Activated naive CD8-positive, alpha-beta T cell treated with anti-CD3 and anti-CD28 coated beads for 36 hours (primary cell): ENCODE measurements around the gene SEZ6L. TPM values are rescaled to one million over a fixed set of nuclear protein-coding genes. Genes with fewer than 3 reads are reported as not detected.
A peak's percentile ranks its signal among the peaks of the same experiment; 100 is the strongest.

Source experiments
- DNase-seq: peaks from one replicate; pipeline ENCODE4 v3.0.0; 2021
- H3K27ac Mint-ChIP-seq: one replicate; pipeline ENCODE4 v1.8.0; 2022; ENCODE audit warnings: mild to moderate bottlenecking, moderate library complexity, mixed read lengths
- H3K27me3 Mint-ChIP-seq: one replicate; pipeline ENCODE4 v1.8.0; 2022; ENCODE audit warnings: mild to moderate bottlenecking, mixed read lengths
- H3K36me3 Mint-ChIP-seq: one replicate; pipeline ENCODE4 v1.8.0; 2021; ENCODE audit warnings: mild to moderate bottlenecking, mixed read lengths
- H3K4me1 Mint-ChIP-seq: one replicate; pipeline ENCODE4 v1.8.0; 2021; ENCODE audit warnings: mixed read lengths
- H3K4me3 Mint-ChIP-seq: one replicate; pipeline ENCODE4 v1.8.0; 2022; ENCODE audit warnings: mild to moderate bottlenecking, moderate library complexity, mixed read lengths
- H3K9me3 Mint-ChIP-seq: one replicate; pipeline ENCODE4 v1.8.0; 2022; ENCODE audit warnings: mixed read lengths
- total RNA-seq, 2 experiments: library from RNA; stranded (reverse); gene quantifications; one replicate each; pipeline ENCODE4 v1.2.3, GENCODE V29; 2021

SEZ6L gene
- total RNA-seq, 2 experiments from 2014 or later = not detected

DNA sequence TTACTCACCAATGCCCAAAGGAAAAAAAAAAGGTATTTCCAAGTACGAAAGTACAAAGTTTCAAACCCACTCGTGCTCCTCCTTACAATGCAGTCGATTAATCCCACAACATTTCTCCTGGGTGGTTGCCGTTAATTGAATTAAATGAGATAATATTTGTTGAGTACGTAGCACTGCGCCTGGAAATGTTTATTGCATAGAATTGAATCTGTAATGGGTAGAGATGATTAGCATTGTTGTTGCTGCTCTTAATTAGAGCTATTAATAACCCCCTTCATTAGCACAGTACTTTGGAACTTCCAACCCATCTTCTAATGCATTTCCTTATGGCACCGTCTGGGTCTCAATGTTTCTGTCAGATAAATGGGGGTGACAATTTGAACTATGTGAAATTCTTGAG lies 77.3 kb downstream of the SEZ6L start:
- peaks cover 9% of the 10 kb centered on the region for H3K27me3 Mint-ChIP-seq
- no peak overlapping the region for H3K4me3 Mint-ChIP-seq
- H3K27ac Mint-ChIP-seq = no peak overlapping the region
- DNase-seq = no peak
- H3K9me3 Mint-ChIP-seq = no peaks in the 10 kb centered on the region
- H3K4me1 Mint-ChIP-seq = no peaks in the 10 kb centered on the region
- H3K36me3 Mint-ChIP-seq = no peaks in the 10 kb centered on the region

DNA sequence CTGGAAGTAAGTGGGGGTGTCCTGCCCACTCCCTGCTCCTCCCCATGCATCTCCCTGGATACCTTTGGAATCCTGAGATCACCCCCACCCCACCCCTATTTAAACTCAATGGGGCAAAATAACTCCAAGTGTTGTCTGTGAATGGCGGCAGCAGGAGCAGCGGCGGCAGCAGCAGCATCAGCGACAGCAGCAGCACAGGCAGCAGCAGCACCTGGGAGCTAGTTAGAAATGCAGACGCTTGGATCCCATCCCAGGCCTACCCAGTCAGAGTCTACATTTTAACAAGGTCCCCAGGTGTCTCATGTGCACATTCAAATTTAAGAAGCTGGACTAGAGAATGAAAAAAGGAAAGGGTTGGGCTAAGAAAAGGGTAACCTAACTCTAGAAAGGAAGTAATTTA lies 82.6 kb downstream of the SEZ6L start:
- no peak overlapping the region for H3K27ac Mint-ChIP-seq
- no peaks in the 10 kb centered on the region for H3K9me3 Mint-ChIP-seq
- H3K4me3 Mint-ChIP-seq = no peak overlapping the region
- no peaks in the 10 kb centered on the region for H3K4me1 Mint-ChIP-seq
- DNase-seq = no peak
- H3K27me3 Mint-ChIP-seq = peaks cover 20% of the 10 kb centered on the region
- no peaks in the 10 kb centered on the region for H3K36me3 Mint-ChIP-seq

DNA sequence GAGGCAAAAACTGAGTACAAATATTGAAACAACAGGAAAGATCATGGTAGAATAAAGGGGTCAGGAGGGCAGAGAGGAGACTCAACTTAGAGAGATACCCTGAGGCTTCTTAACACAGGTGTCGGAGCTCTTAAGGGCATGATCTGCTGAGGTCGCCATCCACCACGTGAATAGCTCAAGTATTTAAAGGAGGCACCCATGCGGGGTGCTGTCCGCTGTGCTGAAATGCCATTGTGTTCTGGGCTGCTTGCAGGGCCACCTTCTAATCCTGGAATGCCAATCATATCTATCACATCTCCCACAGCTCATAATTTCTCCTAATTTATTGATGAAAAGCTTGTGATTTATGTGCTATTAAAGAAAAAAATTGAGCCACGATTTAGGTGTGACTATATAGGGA lies 90.2 kb downstream of the SEZ6L start:
- Mint-ChIP-seq H3K36me3 (no peaks in the 10 kb centered on the region), H3K4me1 (no peaks in the 10 kb centered on the region), H3K9me3 (no peaks in the 10 kb centered on the region), H3K27me3 (peaks cover 22% of the 10 kb centered on the region), H3K27ac (no peak overlapping the region), H3K4me3 (no peak overlapping the region)
- DNase-seq = peak; percentile 9

DNA sequence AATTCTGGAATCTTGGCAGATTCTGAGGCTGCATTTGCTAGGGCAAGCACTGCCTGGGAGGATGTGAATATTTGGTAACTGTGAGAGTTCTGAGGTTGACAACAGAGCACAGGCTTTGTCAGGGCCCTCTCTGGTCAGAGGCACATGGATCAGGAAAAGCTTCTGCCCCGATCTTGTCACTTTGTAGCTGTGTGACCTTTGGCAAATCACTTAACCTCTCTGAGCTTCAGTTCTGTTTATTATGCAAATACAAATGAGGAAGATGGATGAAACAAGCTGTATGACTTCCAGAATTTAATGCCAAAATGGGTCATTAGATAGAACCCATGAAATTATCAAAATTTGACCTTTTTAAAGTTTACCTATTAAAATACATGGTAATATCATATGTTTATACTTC lies 94.9 kb downstream of the SEZ6L start:
- Mint-ChIP-seq H3K4me1 (no peaks in the 10 kb centered on the region), H3K36me3 (no peaks in the 10 kb centered on the region), H3K27ac (no peak overlapping the region), H3K4me3 (no peak overlapping the region), H3K27me3 (peaks cover 20% of the 10 kb centered on the region), H3K9me3 (no peaks in the 10 kb centered on the region)
- DNase-seq = no peak

DNA sequence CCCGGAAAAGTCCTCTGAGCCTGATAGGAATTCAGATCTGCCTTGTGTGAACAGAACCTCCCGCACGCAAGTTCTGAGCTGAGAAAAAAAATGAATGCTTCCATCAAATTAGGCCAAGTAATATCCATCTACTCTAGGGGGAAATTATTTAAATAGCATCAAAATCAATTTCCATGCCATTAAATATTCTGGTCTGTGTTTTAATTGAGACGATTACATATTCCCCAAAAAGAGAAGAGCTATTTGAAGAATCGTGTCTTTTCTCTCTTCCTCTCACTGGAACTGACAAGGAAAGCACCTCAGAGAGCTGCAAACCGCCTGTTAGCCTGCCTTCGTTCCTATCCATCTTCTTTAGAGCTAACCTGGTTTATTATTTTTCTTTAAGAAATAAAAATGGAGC lies 96.0 kb downstream of the SEZ6L start:
- Mint-ChIP-seq H3K27me3 (peaks cover 21% of the 10 kb centered on the region), H3K4me1 (no peaks in the 10 kb centered on the region), H3K4me3 (no peak overlapping the region), H3K9me3 (no peaks in the 10 kb centered on the region), H3K36me3 (no peaks in the 10 kb centered on the region), H3K27ac (no peak overlapping the region)
- DNase-seq = no peak

DNA sequence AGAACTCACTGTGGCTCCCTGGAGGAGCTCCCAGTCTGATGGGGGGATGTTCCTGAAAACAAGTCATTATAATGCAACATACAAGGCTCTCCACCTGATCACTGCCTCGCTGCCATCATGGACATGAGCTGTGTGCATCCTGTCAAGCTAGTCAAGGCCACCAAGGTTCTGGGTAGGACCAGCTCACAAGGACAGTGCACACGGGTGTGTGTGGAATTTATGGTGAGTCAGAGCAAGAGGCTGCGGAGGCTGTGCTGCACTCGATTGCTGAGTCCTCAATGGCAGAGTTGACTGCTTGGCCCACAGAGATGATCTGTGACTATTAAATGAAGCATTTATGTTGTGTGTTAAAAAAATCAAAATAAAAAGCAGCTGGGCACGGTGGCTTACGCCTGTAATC lies 96.6 kb downstream of the SEZ6L start:
- Mint-ChIP-seq H3K4me1 (no peaks in the 10 kb centered on the region), H3K9me3 (no peaks in the 10 kb centered on the region), H3K4me3 (no peak overlapping the region), H3K27ac (no peak overlapping the region), H3K36me3 (no peaks in the 10 kb centered on the region), H3K27me3 (peaks cover 21% of the 10 kb centered on the region)
- DNase-seq = no peak

DNA sequence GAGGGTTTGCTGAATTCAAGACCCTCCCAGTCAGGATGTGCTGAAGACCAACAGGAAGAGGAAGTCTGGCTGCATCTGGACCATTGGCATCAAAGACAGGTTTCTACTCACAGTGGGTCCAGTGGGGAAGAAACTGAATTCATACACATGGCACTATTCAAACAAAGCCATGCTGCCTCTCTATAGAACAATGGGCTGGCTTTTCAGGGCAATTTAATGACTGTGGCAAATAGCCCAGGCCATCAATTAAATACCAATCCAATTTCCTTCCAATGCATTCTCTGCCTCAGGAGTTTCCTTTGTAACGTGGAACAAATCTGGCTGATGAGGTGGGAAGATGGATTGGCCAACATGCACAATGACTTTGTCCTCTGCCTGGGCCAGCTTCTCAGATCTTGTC lies 98.6 kb downstream of the SEZ6L start:
- Mint-ChIP-seq H3K27ac (no peak overlapping the region), H3K36me3 (no peaks in the 10 kb centered on the region), H3K4me3 (no peak overlapping the region), H3K4me1 (no peaks in the 10 kb centered on the region), H3K27me3 (peaks cover 13% of the 10 kb centered on the region), H3K9me3 (no peaks in the 10 kb centered on the region)
- no peak for DNase-seq

DNA sequence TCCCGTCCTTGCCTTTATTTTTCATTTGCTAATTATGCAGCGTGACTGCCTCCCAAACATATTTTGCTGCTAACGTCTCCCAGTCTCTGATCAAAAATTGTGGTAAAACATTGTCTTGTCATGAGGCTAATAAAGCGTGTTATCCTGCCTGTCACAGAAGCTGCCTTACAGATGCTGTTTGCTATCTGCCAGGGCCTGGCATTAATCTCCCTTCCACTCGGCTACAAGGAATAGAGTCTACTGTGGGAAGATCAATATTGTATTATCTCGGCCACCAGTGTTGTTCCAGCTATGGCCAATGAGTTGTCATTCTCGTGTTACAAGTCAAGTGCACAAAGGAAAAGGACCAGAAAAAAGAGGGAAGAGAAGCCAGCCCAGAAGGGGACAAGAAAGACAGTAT lies 100.3 kb downstream of the SEZ6L start:
- Mint-ChIP-seq H3K4me3 (no peak overlapping the region), H3K36me3 (no peaks in the 10 kb centered on the region), H3K9me3 (no peaks in the 10 kb centered on the region), H3K27ac (no peak overlapping the region), H3K4me1 (no peaks in the 10 kb centered on the region), H3K27me3 (peaks cover 9% of the 10 kb centered on the region)
- DNase-seq = no peak

DNA sequence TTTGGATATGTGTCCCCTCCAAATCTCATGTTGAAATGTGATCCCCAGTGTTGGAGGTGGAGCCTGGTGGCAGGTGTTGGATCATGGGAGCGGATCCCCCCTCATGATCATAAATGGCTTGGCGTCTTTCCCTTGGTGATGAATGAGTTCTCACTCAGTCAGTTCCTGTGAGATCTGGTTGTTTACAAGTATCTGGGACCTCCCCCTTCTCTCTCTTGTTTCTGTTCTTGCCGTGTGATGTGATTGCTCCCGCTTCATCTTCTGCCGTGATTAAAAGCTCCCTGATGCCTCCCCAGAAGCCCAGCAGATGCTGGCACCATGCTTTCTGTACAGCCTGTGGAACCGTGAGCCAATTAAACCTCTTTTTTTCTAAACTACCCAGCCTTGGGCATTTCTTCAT lies 102.2 kb downstream of the SEZ6L start:
- no peaks in the 10 kb centered on the region for H3K4me1 Mint-ChIP-seq
- peaks cover 3% of the 10 kb centered on the region for H3K27me3 Mint-ChIP-seq
- H3K27ac Mint-ChIP-seq = no peak overlapping the region
- no peak overlapping the region for H3K4me3 Mint-ChIP-seq
- H3K9me3 Mint-ChIP-seq = no peaks in the 10 kb centered on the region
- H3K36me3 Mint-ChIP-seq = no peaks in the 10 kb centered on the region
- no peak for DNase-seq

DNA sequence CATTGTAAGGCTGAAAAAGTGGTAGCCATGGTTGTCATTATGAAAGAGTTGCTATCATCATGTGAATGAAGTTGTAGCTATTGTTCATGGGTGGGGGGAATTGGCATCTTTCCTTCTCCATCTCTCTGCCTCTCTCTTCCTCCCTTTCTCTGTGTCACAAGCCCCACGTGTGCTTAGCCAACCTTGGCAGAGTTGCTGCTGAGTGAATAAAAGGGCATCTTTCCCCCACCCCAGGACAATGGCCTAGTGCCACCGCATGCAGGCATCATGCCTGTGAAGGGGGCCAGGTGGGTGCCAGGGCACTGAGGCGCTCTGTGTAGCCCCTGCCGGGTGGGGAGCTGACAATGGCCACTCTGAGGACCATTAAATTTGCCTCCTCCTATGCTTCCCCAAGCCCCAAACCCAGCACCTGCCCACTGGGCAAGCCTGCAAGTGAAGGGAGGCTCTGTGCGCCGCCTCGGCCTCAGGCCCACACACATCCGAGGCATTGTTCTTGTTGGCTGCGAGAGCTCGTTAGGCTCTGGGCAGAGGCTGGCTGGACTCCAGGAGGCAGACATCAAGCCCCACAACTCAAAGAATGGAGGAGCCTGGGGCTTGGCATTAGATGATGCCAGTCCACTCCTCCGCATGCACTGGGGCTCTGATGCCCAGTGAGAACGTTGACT lies 103.9 kb downstream of the SEZ6L start:
- H3K27ac Mint-ChIP-seq = no peak overlapping the region
- no peaks in the 10 kb centered on the region for H3K9me3 Mint-ChIP-seq
- no peaks in the 10 kb centered on the region for H3K36me3 Mint-ChIP-seq
- DNase-seq = no peak
- no peak overlapping the region for H3K4me3 Mint-ChIP-seq
- H3K4me1 Mint-ChIP-seq = no peaks in the 10 kb centered on the region
- H3K27me3 Mint-ChIP-seq = peaks cover 3% of the 10 kb centered on the region

DNA sequence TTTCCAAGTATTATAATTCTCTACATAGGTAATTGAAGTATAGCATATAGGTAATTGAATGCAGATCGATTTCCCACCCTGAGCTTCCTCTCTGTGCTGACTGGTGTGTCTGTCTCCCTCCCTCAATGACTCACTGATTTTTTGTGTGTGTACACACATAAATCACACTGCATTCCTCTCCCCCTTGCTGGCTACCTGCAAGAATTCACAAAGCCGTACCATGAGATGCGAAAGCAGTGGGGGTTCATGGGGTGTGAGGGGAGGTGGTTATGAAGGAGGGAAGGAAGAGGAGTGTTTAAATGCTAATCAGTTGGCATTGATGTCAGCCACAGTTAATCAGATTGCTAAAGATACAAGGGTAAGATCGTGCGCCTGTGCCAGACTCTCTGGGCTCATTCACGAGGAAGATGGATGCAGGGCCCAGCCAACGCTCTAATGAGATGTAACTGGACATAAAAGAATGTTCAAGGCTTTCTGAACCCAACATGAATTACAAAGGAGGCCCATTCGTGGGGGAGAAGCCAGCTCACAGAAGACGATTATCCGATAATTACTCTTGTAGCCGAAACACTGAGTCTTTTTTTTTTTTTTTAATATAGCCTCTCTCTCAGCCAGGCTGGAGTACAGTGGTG lies 107.4 kb downstream of the SEZ6L start:
- peaks cover 4% of the 10 kb centered on the region for H3K27me3 Mint-ChIP-seq
- DNase-seq = no peak
- H3K4me3 Mint-ChIP-seq = no peak overlapping the region
- H3K27ac Mint-ChIP-seq = no peak overlapping the region
- no peaks in the 10 kb centered on the region for H3K9me3 Mint-ChIP-seq
- no peaks in the 10 kb centered on the region for H3K36me3 Mint-ChIP-seq
- H3K4me1 Mint-ChIP-seq = no peaks in the 10 kb centered on the region

DNA sequence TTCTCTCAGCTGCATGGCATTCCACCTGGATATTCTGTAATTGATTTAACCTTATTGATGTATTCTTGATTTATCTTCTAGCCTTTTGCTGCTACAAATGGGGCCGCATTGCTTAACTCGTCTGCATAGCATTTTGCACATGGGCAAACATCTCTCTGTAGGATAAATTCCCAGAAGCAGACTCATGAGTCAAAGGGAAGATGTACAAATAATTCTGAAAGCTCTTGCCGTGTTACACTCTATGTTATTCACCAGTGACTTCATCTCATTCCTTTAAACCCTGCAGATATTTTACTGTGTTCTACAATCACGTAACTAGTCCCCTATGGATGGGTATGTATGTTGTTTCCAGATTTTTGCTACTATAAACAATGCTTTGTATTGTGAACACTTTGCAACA lies 112.7 kb downstream of the SEZ6L start:
- Mint-ChIP-seq H3K4me3 (no peak overlapping the region), H3K4me1 (no peaks in the 10 kb centered on the region), H3K27me3 (peaks cover 7% of the 10 kb centered on the region)

DNA sequence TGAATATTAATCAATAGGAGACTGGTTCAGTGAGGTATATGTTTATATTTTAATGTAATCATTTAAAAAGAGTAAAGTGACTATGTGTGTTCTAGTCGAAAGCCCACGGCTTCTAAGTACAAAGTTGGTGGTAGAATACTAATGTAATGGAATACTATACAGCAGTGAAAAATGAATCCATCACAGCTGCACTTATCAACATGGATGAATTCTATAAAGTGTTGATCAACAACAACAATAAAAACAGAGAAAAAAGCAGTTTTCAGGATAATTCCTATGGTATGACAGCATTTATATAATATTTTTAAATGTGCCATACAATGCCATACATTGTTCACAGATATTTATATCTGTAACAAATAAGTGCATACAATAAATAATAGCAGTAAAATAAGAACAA lies 114.1 kb downstream of the SEZ6L start:
- no peak for DNase-seq
- H3K4me1 Mint-ChIP-seq = no peaks in the 10 kb centered on the region
- no peaks in the 10 kb centered on the region for H3K9me3 Mint-ChIP-seq
- H3K36me3 Mint-ChIP-seq = no peaks in the 10 kb centered on the region
- no peak overlapping the region for H3K4me3 Mint-ChIP-seq
- H3K27ac Mint-ChIP-seq = no peak overlapping the region
- peaks cover 7% of the 10 kb centered on the region for H3K27me3 Mint-ChIP-seq

More for the DNA sequence above, 112.7 kb downstream of the SEZ6L start:
- Mint-ChIP-seq H3K9me3 (no peaks in the 10 kb centered on the region), H3K36me3 (no peaks in the 10 kb centered on the region), H3K27ac (no peak overlapping the region)
- no peak for DNase-seq

DNA sequence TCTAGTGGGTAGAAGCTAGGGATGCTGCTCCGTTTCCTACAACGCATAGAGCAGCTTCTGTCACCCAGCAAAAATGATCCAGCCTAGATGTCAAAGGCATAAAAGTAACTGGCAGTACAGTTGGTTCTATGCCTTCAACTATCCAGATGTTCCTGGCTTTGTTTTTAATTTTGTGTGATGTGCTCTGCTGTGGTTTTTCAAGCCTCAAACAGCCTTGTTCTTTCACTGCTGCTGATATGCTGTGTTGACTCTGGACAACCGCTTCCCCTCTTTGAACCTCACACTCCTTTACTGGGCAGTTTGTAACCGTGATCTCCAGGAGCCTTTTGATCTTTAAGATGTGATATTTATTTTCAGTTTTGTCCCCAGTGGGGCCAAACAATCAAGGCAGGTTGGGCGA lies 116.4 kb downstream of the SEZ6L start:
- Mint-ChIP-seq H3K27ac (no peak overlapping the region), H3K4me3 (no peak overlapping the region), H3K9me3 (no peaks in the 10 kb centered on the region), H3K27me3 (peaks cover 3% of the 10 kb centered on the region), H3K4me1 (no peaks in the 10 kb centered on the region), H3K36me3 (no peaks in the 10 kb centered on the region)
- no peak for DNase-seq

DNA sequence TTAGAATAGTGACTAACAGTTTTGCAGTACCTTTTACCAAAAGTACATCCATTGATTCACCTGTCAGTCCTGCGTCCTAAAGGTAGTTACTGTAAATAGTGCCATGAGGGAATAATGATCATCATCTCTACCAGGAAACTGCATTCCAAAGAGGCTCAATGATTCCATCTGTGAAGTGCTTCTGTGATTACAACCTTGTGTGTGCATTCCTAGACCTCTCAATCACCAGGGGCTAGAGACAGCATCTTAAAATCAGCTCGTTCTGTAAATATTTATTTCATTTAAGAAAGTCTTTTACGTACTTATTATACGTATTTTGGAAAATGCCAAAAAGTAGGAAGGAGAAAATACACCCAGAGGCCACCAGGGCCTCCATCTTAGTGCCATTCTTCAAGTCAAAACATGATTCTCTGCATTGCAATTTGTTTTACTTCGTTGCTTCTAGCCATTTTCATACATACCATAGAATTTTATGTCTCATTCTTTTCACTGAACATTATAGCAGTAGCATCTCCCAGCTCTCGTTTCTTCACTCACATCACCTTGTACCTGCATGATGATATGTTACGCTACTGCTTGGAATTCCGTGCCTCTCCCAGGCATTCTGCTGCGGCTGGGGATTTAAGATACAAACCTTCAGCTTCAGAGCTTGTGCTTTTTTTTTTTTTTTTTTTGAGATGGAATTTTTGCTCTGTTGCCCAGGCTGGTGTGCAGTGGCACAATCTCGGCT lies 117.0 kb downstream of the SEZ6L start:
- no peaks in the 10 kb centered on the region for H3K36me3 Mint-ChIP-seq
- H3K27ac Mint-ChIP-seq = no peak overlapping the region
- no peak overlapping the region for H3K4me3 Mint-ChIP-seq
- H3K4me1 Mint-ChIP-seq = no peaks in the 10 kb centered on the region
- no peak for DNase-seq
- peaks cover 3% of the 10 kb centered on the region for H3K27me3 Mint-ChIP-seq
- H3K9me3 Mint-ChIP-seq = no peaks in the 10 kb centered on the region
